Mesangial cell (primary cell): ENCODE results near the gene ASB12. TPM values are rescaled to one million over a fixed set of nuclear protein-coding genes. Genes with fewer than 3 reads are reported as not detected.

Experiments used
- total RNA-seq: library from RNA; depleted of rRNA; stranded (reverse); fragments of >200 nt; gene quantifications from 2 replicates; pipeline ENCODE4 v1.2.3, GENCODE V29; 2015

ASB12 gene
- under 0.01 TPM in 1 of 2 replicates, not detected in the other for total RNA-seq

GRCh38 chrX:64230123-64230970 lies at the start of gene ASB12:
TSS of gene ASB12 (minus strand) at chrX:64230607. CDS start at chrX:64225650, 4,957 bp downstream.

GRCh38 chrX:64205441-64205734 lies 25.0 kb downstream of the ASB12 start, which contains the start of gene AMER1:
TSS of gene AMER1 (minus strand) at chrX:64205708. CDS start at chrX:64193286, 12,422 bp downstream.

Other genes starting within 250 kb of the ASB12 start
- 2.3 and 2.4 TPM in 2 replicates for gene AMER1, start 24.9 kb downstream of the ASB12 start, total RNA-seq
- gene MTMR8, start 164.8 kb upstream of the ASB12 start, total RNA-seq: 0.13 and 0.81 TPM in 2 replicates